Endothelial cell of umbilical vein (primary cell): ENCODE results near the gene TMEM131.

Experiments
- CTCF ChIP-seq, 2 donors: IDR thresholded peaks; 1 replicate in 1 of 2; 2 replicates in 1 of 2; pipeline ENCODE4 v1.5.1; 2011; ENCODE audit warnings: low read length in 2 of 2, mild to moderate bottlenecking in 2 of 2, moderate library complexity in 2 of 2, control low read depth in 1 of 2, inconsistent platforms in 1 of 2, low read depth in 1 of 2; ENCODE audit not compliant: insufficient read depth in 1 of 2; ENCODE audit errors: extremely low read depth in 1 of 2
- EZH2 ChIP-seq: IDR thresholded peaks from 2 replicates; pipeline ENCODE4 v1.6.1; 2012; ENCODE audit warnings: borderline replicate concordance, low read depth, mild to moderate bottlenecking, moderate library complexity, low read length, inconsistent platforms; ENCODE audit not compliant: severe bottlenecking
- FOS ChIP-seq: IDR thresholded peaks from 2 replicates; pipeline ENCODE4 v1.6.1; 2011; ENCODE audit warnings: mild to moderate bottlenecking, low read length, moderate library complexity, borderline replicate concordance; ENCODE audit not compliant: insufficient read depth
- GATA2 ChIP-seq: IDR thresholded peaks from 2 replicates; pipeline ENCODE4 v1.7.0; 2011; ENCODE audit warnings: low read depth, mild to moderate bottlenecking, moderate library complexity, mixed read lengths, low read length; ENCODE audit not compliant: insufficient read length, insufficient read depth
- JUN ChIP-seq: IDR thresholded peaks from 2 replicates; pipeline ENCODE4 v1.6.1; 2011; ENCODE audit warnings: borderline replicate concordance, low read depth; ENCODE audit not compliant: insufficient read length, insufficient read depth
- MAX ChIP-seq: IDR thresholded peaks from 2 replicates; pipeline ENCODE4 v1.6.1; 2011; ENCODE audit not compliant: insufficient read depth, insufficient read length
- MYC ChIP-seq: IDR thresholded peaks from one replicate; pipeline ENCODE4 v1.6.1; 2011; ENCODE audit warnings: mild to moderate bottlenecking, low read depth, low read length
- POLR2A ChIP-seq: IDR thresholded peaks from 2 replicates; pipeline ENCODE4 v1.6.1; 2012; ENCODE audit warnings: low read depth, mild to moderate bottlenecking, control low read depth, low read length
- POLR2AphosphoS5 ChIP-seq: IDR thresholded peaks from 2 replicates; pipeline ENCODE4 v1.6.1; 2012; ENCODE audit warnings: low read depth, mild to moderate bottlenecking, control low read depth, low read length, moderate library complexity; ENCODE audit not compliant: insufficient read depth

- TF ChIP-seq CTCF (IDR thresholded peaks at IDR 0.05; ENCODE audit: extremely low read depth in 1 of 2, insufficient read depth in 1 of 2, low read depth in 1 of 2, low read length in 2 of 2), result no peak
- no peak for TF ChIP-seq MAX
- TF ChIP-seq POLR2A, result no peak
- no peak for TF ChIP-seq GATA2
- no peak for TF ChIP-seq POLR2AphosphoS5
- no peak for TF ChIP-seq EZH2
- no peak for TF ChIP-seq FOS
- no peak for TF ChIP-seq MYC
- no peak for TF ChIP-seq JUN
Observed at GRCh38 chr2:97844311-97844859, 151.4 kb downstream of the TMEM131 start.
